ENCODE results near the gene NEK6. TPM values are rescaled to one million over a fixed set of nuclear protein-coding genes. Genes with fewer than 3 reads are reported as not detected.

NEK6 gene
- total and polyA plus RNA-seq, 10 of the 15 experiments (the other 5 are each of a cell fraction or from before 2014, with no cell fraction given) = 31.3 to 161 (median 89.2) TPM

DNA sequence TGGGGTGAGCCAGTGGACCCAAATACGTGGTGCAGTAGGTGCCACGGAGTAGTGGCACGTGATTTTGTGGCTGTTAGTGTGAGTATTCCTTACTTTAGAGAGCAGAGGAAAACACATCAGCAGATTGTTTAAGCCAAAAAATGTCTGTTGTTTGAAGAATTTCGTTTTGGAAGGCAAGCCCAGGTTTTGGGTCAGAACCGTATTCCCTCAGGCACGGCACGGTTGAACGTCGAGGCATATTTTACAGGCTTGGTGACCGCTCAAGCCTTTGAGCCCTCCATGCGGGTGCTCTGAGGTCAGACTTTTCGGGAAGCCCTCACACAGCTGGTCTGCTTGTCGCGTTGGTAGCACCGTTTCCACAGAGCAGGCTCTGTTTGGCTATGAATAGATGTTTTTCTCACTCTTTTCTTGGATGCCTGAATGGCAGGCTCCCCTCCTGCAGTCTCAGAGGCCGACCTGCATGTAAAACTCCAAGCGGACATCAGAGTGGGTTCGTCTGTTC lies 27.2 kb downstream of the NEK6 start:
- H3K4me2 ChIP-seq (ENCODE audit: control insufficient read depth, insufficient read depth) = peak overlapping the region; percentile 81
- H3K9me3 ChIP-seq (replicated peaks; ENCODE audit: control insufficient read depth, insufficient read depth, low read length) = no peaks in the 10 kb centered on the region; the same call in 2 of the 3 replicates
- H3K4me1 ChIP-seq (ENCODE audit: control insufficient read depth, insufficient read depth, low read length) = peaks cover 63% of the 10 kb centered on the region
- H2AFZ ChIP-seq (ENCODE audit: control insufficient read depth, low read depth, low read length) = no peak overlapping the region
- intact Hi-C loops (cut with micrococcal nuclease; ENCODE audit: unreplicated experiment) = no loop called here
- no peak for FAIRE-seq
- no peaks in the 10 kb centered on the region for H3K27me3 ChIP-seq (replicated peaks in 1 of 2; ENCODE audit: control insufficient read depth in 2 of 2, insufficient read depth in 2 of 2, low read length in 1 of 2)
- TF ChIP-seq, protein P1, sequence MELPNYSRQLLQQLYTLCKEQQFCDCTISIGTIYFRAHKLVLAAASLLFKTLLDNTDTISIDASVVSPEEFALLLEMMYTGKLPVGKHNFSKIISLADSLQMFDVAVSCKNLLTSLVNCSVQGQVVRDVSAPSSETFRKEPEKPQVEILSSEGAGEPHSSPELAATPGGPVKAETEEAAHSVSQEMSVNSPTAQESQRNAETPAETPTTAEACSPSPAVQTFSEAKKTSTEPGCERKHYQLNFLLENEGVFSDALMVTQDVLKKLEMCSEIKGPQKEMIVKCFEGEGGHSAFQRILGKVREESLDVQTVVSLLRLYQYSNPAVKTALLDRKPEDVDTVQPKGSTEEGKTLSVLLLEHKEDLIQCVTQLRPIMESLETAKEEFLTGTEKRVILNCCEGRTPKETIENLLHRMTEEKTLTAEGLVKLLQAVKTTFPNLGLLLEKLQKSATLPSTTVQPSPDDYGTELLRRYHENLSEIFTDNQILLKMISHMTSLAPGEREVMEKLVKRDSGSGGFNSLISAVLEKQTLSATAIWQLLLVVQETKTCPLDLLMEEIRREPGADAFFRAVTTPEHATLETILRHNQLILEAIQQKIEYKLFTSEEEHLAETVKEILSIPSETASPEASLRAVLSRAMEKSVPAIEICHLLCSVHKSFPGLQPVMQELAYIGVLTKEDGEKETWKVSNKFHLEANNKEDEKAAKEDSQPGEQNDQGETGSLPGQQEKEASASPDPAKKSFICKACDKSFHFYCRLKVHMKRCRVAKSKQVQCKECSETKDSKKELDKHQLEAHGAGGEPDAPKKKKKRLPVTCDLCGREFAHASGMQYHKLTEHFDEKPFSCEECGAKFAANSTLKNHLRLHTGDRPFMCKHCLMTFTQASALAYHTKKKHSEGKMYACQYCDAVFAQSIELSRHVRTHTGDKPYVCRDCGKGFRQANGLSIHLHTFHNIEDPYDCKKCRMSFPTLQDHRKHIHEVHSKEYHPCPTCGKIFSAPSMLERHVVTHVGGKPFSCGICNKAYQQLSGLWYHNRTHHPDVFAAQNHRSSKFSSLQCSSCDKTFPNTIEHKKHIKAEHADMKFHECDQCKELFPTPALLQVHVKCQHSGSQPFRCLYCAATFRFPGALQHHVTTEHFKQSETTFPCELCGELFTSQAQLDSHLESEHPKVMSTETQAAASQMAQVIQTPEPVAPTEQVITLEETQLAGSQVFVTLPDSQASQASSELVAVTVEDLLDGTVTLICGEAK (IDR thresholded peaks at IDR 0.05; ENCODE audit: borderline replicate concordance) = peak; percentile 37; the same call in 1 of the 2 replicates
- no peak for TF ChIP-seq BMI1 (IDR thresholded peaks at IDR 0.05; ENCODE audit: borderline replicate concordance)
- TF ChIP-seq SUZ12 (IDR thresholded peaks at IDR 0.05; ENCODE audit: unreplicated experiment) = no peak
- no peak for TF ChIP-seq SREBF2 (IDR thresholded peaks at IDR 0.05; ENCODE audit: low read length)
- TF ChIP-seq, protein P2, sequence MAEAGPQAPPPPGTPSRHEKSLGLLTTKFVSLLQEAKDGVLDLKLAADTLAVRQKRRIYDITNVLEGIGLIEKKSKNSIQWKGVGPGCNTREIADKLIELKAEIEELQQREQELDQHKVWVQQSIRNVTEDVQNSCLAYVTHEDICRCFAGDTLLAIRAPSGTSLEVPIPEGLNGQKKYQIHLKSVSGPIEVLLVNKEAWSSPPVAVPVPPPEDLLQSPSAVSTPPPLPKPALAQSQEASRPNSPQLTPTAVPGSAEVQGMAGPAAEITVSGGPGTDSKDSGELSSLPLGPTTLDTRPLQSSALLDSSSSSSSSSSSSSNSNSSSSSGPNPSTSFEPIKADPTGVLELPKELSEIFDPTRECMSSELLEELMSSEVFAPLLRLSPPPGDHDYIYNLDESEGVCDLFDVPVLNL (IDR thresholded peaks at IDR 0.05; ENCODE audit: low read depth, low read length) = no peak
- TF ChIP-seq, protein P3, sequence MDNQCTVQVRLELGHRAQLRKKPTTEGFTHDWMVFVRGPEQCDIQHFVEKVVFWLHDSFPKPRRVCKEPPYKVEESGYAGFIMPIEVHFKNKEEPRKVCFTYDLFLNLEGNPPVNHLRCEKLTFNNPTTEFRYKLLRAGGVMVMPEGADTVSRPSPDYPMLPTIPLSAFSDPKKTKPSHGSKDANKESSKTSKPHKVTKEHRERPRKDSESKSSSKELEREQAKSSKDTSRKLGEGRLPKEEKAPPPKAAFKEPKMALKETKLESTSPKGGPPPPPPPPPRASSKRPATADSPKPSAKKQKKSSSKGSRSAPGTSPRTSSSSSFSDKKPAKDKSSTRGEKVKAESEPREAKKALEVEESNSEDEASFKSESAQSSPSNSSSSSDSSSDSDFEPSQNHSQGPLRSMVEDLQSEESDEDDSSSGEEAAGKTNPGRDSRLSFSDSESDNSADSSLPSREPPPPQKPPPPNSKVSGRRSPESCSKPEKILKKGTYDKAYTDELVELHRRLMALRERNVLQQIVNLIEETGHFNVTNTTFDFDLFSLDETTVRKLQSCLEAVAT (IDR thresholded peaks at IDR 0.05) = peak; percentile 95
- TF ChIP-seq BHLHE40 (IDR thresholded peaks at IDR 0.05; ENCODE audit: borderline replicate concordance in 1 of 2, low read depth in 2 of 2, low read length in 1 of 2) = no peak
- TF ChIP-seq IRF4 (IDR thresholded peaks at IDR 0.05; ENCODE audit: low read depth, low read length) = no peak
- no peak for TF ChIP-seq KDM1A (IDR thresholded peaks at IDR 0.05; ENCODE audit: borderline replicate concordance)
- TF ChIP-seq POLR2A (IDR thresholded peaks at IDR 0.05; ENCODE audit: low read depth, low read length) = no peak; the same call in 1 of the 2 replicates
- no peak for DNase-seq (ENCODE audit: low read depth, low spot score)
- peaks cover 4% of the 10 kb centered on the region for H4K20me1 ChIP-seq (ENCODE audit: control insufficient read depth, insufficient read depth)
- 26% methylated on average over 17 of the region's 18 CpGs for WGBS (ENCODE audit: insufficient coverage, insufficient replicate concordance, low lambda C conversion rate, missing lambda C conversion rate)
- no TSS peak for BruUV-seq (replicated peaks)
- RAD21 ChIA-PET (ENCODE audit: unreplicated experiment) = interaction anchor here (0.9 to 5.2 kb wide), 6 partner anchors 8 to 148 kb away, joined by 3 to 40 read pairs (median 14); no protein-coding TSS in a partner anchor
- CTCF ChIA-PET = interaction anchor here (1.2 to 1.9 kb wide), 2 partner anchors 19 to 158 kb away, joined by 3 to 9 read pairs; no protein-coding TSS in a partner anchor
- SMC1A ChIA-PET (ENCODE audit: uncharacterized antibody, unreplicated experiment) = interaction anchor here (1.9 kb wide), 1 partner anchor 26 kb away, joined by 12 read pairs; no protein-coding TSS in a partner anchor
- peaks cover 95% of the 10 kb centered on the region for H3K79me2 ChIP-seq (ENCODE audit: control insufficient read depth, insufficient read depth, low read length)
- in situ Hi-C loops (cut with MboI) = loop anchor here (25.0 kb wide), 1 partner anchor 148 kb away; no protein-coding TSS in a partner anchor
- H3K36me3 ChIP-seq (ENCODE audit: control insufficient read depth in 2 of 2, insufficient read depth in 2 of 2, low read length in 1 of 2) = peaks cover 25 to 26% of the 10 kb centered on the region in 2 experiments
- peak overlapping the region; percentile 54 for H3K4me3 ChIP-seq
- H3K27ac ChIP-seq (ENCODE audit: control insufficient read depth, insufficient read depth) = peak overlapping the region; percentile 97
- no peak overlapping the region; the same call in 1 of the 2 replicates for H3K9ac ChIP-seq (ENCODE audit: control insufficient read depth, insufficient read depth, low read length)
- no peak for ATAC-seq
- POLR2A ChIA-PET = interaction anchor here (0.5 kb wide), 2 partner anchors 49 to 56 kb away, joined by 3 to 4 read pairs; no protein-coding TSS in a partner anchor

All from GM12878 (cell line).